PC-3 (cell line): ENCODE measurements around the gene BMP2K. TPM values are rescaled to one million over a fixed set of nuclear protein-coding genes. Genes with fewer than 3 reads are reported as not detected.

Experiments used
- ATAC-seq: fragments of 200-7000 bp; cut with Tn5 transposase; 2 replicates; pipeline ENCODE4 v1.9.1; 2020; ENCODE audit warnings: mild to moderate bottlenecking, moderate library complexity
- BruUV-seq: library from RNA; stranded (reverse); fragments of 400-500 nt; replicated peaks from 2 replicates; lab custom pipeline; 2021; lab: Mats Ljungman, UMichigan
- CTCF ChIA-PET: fragments of 300-600 bp; sonication (Branson Sonifier 250); formaldehyde crosslinking; loops from one replicate; lab custom pipeline; 2022; ENCODE audit warnings: antibody characterized with exemption; lab: Charles Lee
- POLR2A ChIA-PET: fragments of 300-600 bp; sonication (Branson Sonifier 250); formaldehyde crosslinking; loops from one replicate; lab custom pipeline; 2022; ENCODE audit warnings: antibody characterized with exemption; ENCODE audit not compliant: unreplicated experiment; lab: Charles Lee
- DNase-seq: peaks from one replicate; pipeline ENCODE4 v3.0.0-alpha.2; 2015
- H2AFZ ChIP-seq: fragments of 300-600 bp; sonication (generic); 2 replicates; pipeline ENCODE4 v1.6.0; 2016; ENCODE audit warnings: antibody characterized with exemption, low read length
- H3F3A ChIP-seq: fragments of 300-600 bp; sonication (generic); one replicate; pipeline ENCODE4 v1.6.0; 2017; ENCODE audit warnings: antibody characterized with exemption, low read length, control low read depth, mild to moderate bottlenecking; ENCODE audit not compliant: unreplicated experiment
- H3K27ac ChIP-seq: fragments of 300-600 bp; sonication (generic); 2 replicates; pipeline ENCODE4 v1.5.1; 2016; ENCODE audit warnings: mild to moderate bottlenecking, low read length
- H3K27me3 ChIP-seq: fragments of 300-600 bp; sonication (generic); 2 replicates; pipeline ENCODE4 v1.6.1; 2016; ENCODE audit warnings: low read length, mixed read lengths
- H3K36me3 ChIP-seq: fragments of 300-600 bp; sonication (generic); 2 replicates; pipeline ENCODE4 v1.6.1; 2016; ENCODE audit warnings: low read depth, mixed run types, low read length, mixed read lengths
- H3K4me1 ChIP-seq: fragments of 300-600 bp; sonication (generic); 2 replicates; pipeline ENCODE4 v1.5.1; 2016; ENCODE audit warnings: low read length; ENCODE audit not compliant: insufficient read depth
- H3K4me2 ChIP-seq: fragments of 300-600 bp; sonication (generic); 2 replicates; pipeline ENCODE4 v1.6.0; 2016; ENCODE audit warnings: low read length
- H3K4me3 ChIP-seq: fragments of 300-600 bp; sonication (generic); 2 replicates; pipeline ENCODE4 v1.5.1; 2016; ENCODE audit warnings: mild to moderate bottlenecking, low read length, mixed read lengths
- H3K79me2 ChIP-seq: fragments of 300-600 bp; sonication (generic); 2 replicates; pipeline ENCODE4 v1.6.1; 2017; ENCODE audit warnings: low read length, mixed read lengths
- H3K9ac ChIP-seq: fragments of 300-600 bp; sonication (generic); 2 replicates; pipeline ENCODE4 v1.6.0; 2016; ENCODE audit warnings: mild to moderate bottlenecking, low read length
- H3K9me2 ChIP-seq: fragments of 300-600 bp; sonication (generic); replicated peaks from 2 replicates; pipeline ENCODE4 v1.6.1; 2016; ENCODE audit warnings: mixed run types, low read length, mixed read lengths
- H3K9me3 ChIP-seq: fragments of 300-600 bp; sonication (generic); 2 replicates; pipeline ENCODE4 v1.6.1; 2016; ENCODE audit warnings: low read length, mixed read lengths
- H4K20me1 ChIP-seq: fragments of 300-600 bp; sonication (generic); 2 replicates; pipeline ENCODE4 v1.6.1; 2016; ENCODE audit warnings: low read length, mixed read lengths
- CTCF ChIP-seq: fragments of 300-600 bp; sonication (generic); conservative IDR thresholded peaks from 2 replicates; pipeline ENCODE4 v1.5.1; 2017; ENCODE audit warnings: antibody characterized with exemption, low read depth, mild to moderate bottlenecking, low read length
- EZH2 ChIP-seq: fragments of 300-600 bp; sonication (generic); IDR thresholded peaks from one replicate; pipeline ENCODE4 v1.6.1; 2017; ENCODE audit warnings: antibody characterized with exemption, mild to moderate bottlenecking, low read length; ENCODE audit not compliant: unreplicated experiment
- EZH2phosphoT487 ChIP-seq: fragments of 300-600 bp; sonication (generic); IDR thresholded peaks from 2 replicates; pipeline ENCODE4 v1.6.1; 2018; ENCODE audit warnings: mild to moderate bottlenecking, antibody characterized with exemption, low read length, borderline replicate concordance
- intact Hi-C: fragments of 100-400 bp; cut with micrococcal nuclease; formaldehyde crosslinking; loops from 2 replicates; pipeline ENCODE4 v1.9.0; 2023
- total RNA-seq: library from RNA; depleted of rRNA; stranded (reverse); fragments of >200 nt; gene quantifications from 2 replicates; pipeline ENCODE4 v1.2.3, GENCODE V29; 2014

The BMP2K gene
- total RNA-seq, 1 experiment from 2014 or later = 24.5 TPM

DNA sequence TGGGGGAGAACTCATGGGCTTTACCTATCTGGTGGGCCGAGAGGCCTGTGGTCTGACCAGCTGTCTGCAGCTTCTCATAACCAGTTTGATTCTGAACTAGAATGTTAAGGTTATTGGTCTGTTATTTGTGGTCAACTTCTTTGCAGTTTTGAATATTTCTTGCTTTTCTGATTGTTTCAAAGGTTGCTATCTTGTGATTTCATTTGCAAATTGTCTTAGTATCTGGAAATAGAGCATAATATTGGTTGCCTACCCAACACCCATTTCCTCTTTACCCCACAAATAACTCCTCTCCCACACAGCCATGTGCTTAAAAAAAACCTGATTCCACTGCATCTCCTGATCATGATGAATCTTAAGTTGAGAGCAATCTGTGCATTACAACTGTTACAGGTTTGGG lies 39.1 kb upstream of the BMP2K start:
- Histone ChIP-seq H3K9me3 (no peaks in the 10 kb centered on the region), H2AFZ (no peak overlapping the region)
- CTCF ChIA-PET = no interaction called here

GRCh38 chr4:78737973-78738372 lies 38.2 kb upstream of the BMP2K start:
- Histone ChIP-seq H3K4me3 (no peak overlapping the region), H2AFZ (no peak overlapping the region), H3K4me2 (no peak overlapping the region), H3K9me2 (no peaks in the 10 kb centered on the region), H3K27me3 (no peaks in the 10 kb centered on the region), H3K27ac (no peak overlapping the region), H3K9ac (no peak overlapping the region), H3F3A (no peaks in the 10 kb centered on the region), H4K20me1 (no peaks in the 10 kb centered on the region), H3K9me3 (no peaks in the 10 kb centered on the region), H3K79me2 (no peaks in the 10 kb centered on the region), H3K4me1 (no peaks in the 10 kb centered on the region), H3K36me3 (no peaks in the 10 kb centered on the region)
- ChIA-PET POLR2A (no interaction called here), CTCF (no interaction called here)
- TF ChIP-seq EZH2phosphoT487 (no peak), CTCF (no peak), EZH2 (no peak)
- no TSS peak for BruUV-seq
- intact Hi-C loops = no loop called here
- ATAC-seq = no peak
- DNase-seq = no peak

More for the DNA sequence above, 39.1 kb upstream of the BMP2K start:
- no peaks in the 10 kb centered on the region for H3K27me3 ChIP-seq
- intact Hi-C loops = no loop called here
- H3K9ac ChIP-seq = no peak overlapping the region
- no peaks in the 10 kb centered on the region for H3K4me1 ChIP-seq
- POLR2A ChIA-PET = no interaction called here
- no peak for DNase-seq
- H3K79me2 ChIP-seq = no peaks in the 10 kb centered on the region
- H3F3A ChIP-seq = no peaks in the 10 kb centered on the region
- H3K36me3 ChIP-seq = no peaks in the 10 kb centered on the region
- H3K27ac ChIP-seq = no peak overlapping the region
- H3K4me2 ChIP-seq = no peak overlapping the region
- no peak overlapping the region for H3K4me3 ChIP-seq
- no TSS peak for BruUV-seq
- no peaks in the 10 kb centered on the region for H3K9me2 ChIP-seq
- TF ChIP-seq EZH2 (no peak), CTCF (no peak), EZH2phosphoT487 (no peak)
- no peaks in the 10 kb centered on the region for H4K20me1 ChIP-seq
- ATAC-seq = no peak

- Histone ChIP-seq H3K27me3 (no peaks in the 10 kb centered on the region), H3F3A (no peaks in the 10 kb centered on the region), H3K27ac (no peak overlapping the region), H3K9me3 (no peaks in the 10 kb centered on the region), H3K4me3 (no peak overlapping the region), H3K4me1 (no peaks in the 10 kb centered on the region), H4K20me1 (no peaks in the 10 kb centered on the region), H2AFZ (no peak overlapping the region), H3K9me2 (no peaks in the 10 kb centered on the region), H3K36me3 (no peaks in the 10 kb centered on the region), H3K4me2 (no peak overlapping the region), H3K9ac (no peak overlapping the region), H3K79me2 (no peaks in the 10 kb centered on the region)
- TF ChIP-seq EZH2 (no peak), CTCF (no peak), EZH2phosphoT487 (no peak)
- ATAC-seq = no peak
- ChIA-PET POLR2A (no interaction called here), CTCF (no interaction called here)
- BruUV-seq = no TSS peak
- DNase-seq = no peak
- intact Hi-C loops = no loop called here
Observed at GRCh38 chr4:78742300-78742699, 33.9 kb upstream of the BMP2K start.
